22Rv1 (cell line): Measurements from ENCODE around the gene CFAP97D1.

Source experiments
- CTCF ChIP-seq: fragments of 450-650 bp; IDR thresholded peaks from 2 replicates; pipeline ENCODE4 v1.5.1; 2017; ENCODE audit warnings: mild to moderate bottlenecking
- ZFX ChIP-seq: fragments of 450-650 bp; IDR thresholded peaks from 2 replicates; pipeline ENCODE4 v1.6.1; 2017; ENCODE audit warnings: antibody characterized with exemption, borderline replicate concordance

GRCh38 chr17:43757171-43757660 is 23.0 kb upstream of the CFAP97D1 start:
- TF ChIP-seq CTCF (no peak), ZFX (no peak)
